ENCODE measurements around the gene BEST1. TPM values are rescaled to one million over a fixed set of nuclear protein-coding genes. Genes with fewer than 3 reads are reported as not detected.

The BEST1 gene
- total and polyA plus RNA-seq, 2 of the 13 experiments (the other 11 are each of a cell fraction or from before 2014, with no cell fraction given): 0.09 to 0.65 TPM

- TF ChIP-seq ZBTB40 (IDR thresholded peaks at IDR 0.05) (no peak), ZBTB40 (CRISPR knock-in tag; IDR thresholded peaks at IDR 0.05) (peak; percentile 41; the same call in 1 of the 2 replicates), ZNF446 (CRISPR knock-in tag; IDR thresholded peaks at IDR 0.05) (no peak), PREB (CRISPR knock-in tag; IDR thresholded peaks at IDR 0.05) (no peak), GRHL1 (CRISPR knock-in tag; conservative IDR thresholded peaks at IDR 0.05) (no peak), ZFP37 (CRISPR knock-in tag; IDR thresholded peaks at IDR 0.05; ENCODE audit: borderline replicate concordance) (0 out of 2 replicates have a peak, but pooled peaks have one; percentile 71), E2F5 (CRISPR knock-in tag; conservative IDR thresholded peaks at IDR 0.05) (no peak), ZFX (CRISPR knock-in tag; IDR thresholded peaks at IDR 0.05; ENCODE audit: low read depth) (peak; percentile 91), ZNF484 (CRISPR knock-in tag; IDR thresholded peaks at IDR 0.05; ENCODE audit: borderline replicate concordance, low read depth) (no peak), NFE2L2 (IDR thresholded peaks at IDR 0.05; ENCODE audit: low read length) (no peak), MLXIP (CRISPR knock-in tag; IDR thresholded peaks at IDR 0.05; ENCODE audit: borderline replicate concordance) (no peak), MBNL3 (CRISPR knock-in tag; conservative IDR thresholded peaks at IDR 0.05) (no peak)
These were observed 26.7 kb upstream of the BEST1 start (continued) for GRCh38 chr11:61923166-61924063.
